Right cardiac atrium (tissue), 5 donors: ENCODE measurements around the gene EFCAB14. TPM values are rescaled to one million over a fixed set of nuclear protein-coding genes. Genes with fewer than 3 reads are reported as not detected.
A peak's percentile ranks its signal among the peaks of the same experiment; 100 is the strongest.
"Not testable (repeated sequence)": the region's sequence is repeated elsewhere in the genome, so short reads cannot be mapped to it uniquely, and the experiment has no call there.

Source experiments
- ATAC-seq, 2 donors: fragments of 200-7000 bp; cut with Tn5 transposase; one replicate each; pipeline versions ENCODE4 v1.8.0 to v1.9.1; 2020; ENCODE audit warnings: moderate library complexity in 2 of 2, mild to moderate bottlenecking in 1 of 2
- DNase-seq, 3 donors: peaks; one replicate each; pipeline ENCODE4 v3.0.0-alpha.2; 2020
- H3K27ac ChIP-seq: one replicate; pipeline ENCODE4 v1.5.1; 2013; ENCODE audit warnings: mild to moderate bottlenecking, low read length, control low read depth, moderate library complexity
- H3K27me3 ChIP-seq: one replicate; pipeline ENCODE4 v1.6.1; 2013; ENCODE audit not compliant: control insufficient read depth, insufficient read depth
- H3K4me1 ChIP-seq: one replicate; pipeline ENCODE4 v1.6.1; 2013; ENCODE audit warnings: low read length; ENCODE audit not compliant: control insufficient read depth, insufficient read depth
- H3K4me3 ChIP-seq: one replicate; pipeline ENCODE4 v1.5.1; 2013; ENCODE audit warnings: low read length, control low read depth
- H3K9me3 ChIP-seq: one replicate; pipeline ENCODE4 v1.6.1; 2013; ENCODE audit warnings: low read length; ENCODE audit not compliant: control insufficient read depth
- WGBS: extraction: QIAGEN DNeasy Blood & Tissue Kit; methylation state at CpG from one replicate; pipeline ENCODE4 v1.1.7; 2013; 5-methylcytosine and 5-hydroxymethylcytosine counted together
- intact Hi-C, 4 donors: fragments of 100-400 bp; cut with DNase I; formaldehyde crosslinking; loops; one replicate each; pipeline versions ENCODE4 v1.11.0 to v1.14.0; 2022 to 2023
- polyA plus RNA-seq: library from polyadenylated mRNA; stranded (reverse); fragments of 200-250 nt; gene quantifications from one replicate; pipeline ENCODE4 v1.2.3, GENCODE V29; 2013
- total RNA-seq, 4 donors: library from RNA; stranded (reverse); fragmentation: NEBNext Ultra II Directional; extraction: Animal tissue kit (Norgen Biotek cat#: 25700); gene quantifications; one replicate each; pipeline ENCODE4 v1.2.1, GENCODE V29; 2021
- donor health status: healthy with polysubstance abuse.
- donor health status: DM: no; HTN: yes; CAD: no.
- donor health status: DM: no; HTN: no; CAD: no.
- donor health status: DM: no; HTN: yes; CAD: no; lungs with severe emphysema.
- donor health status: DM: yes; HTN: yes; CAD: no.

EFCAB14 gene
- total and polyA plus RNA-seq, 5 donors = 21.3 to 78.3 (median 73.0) TPM

DNA sequence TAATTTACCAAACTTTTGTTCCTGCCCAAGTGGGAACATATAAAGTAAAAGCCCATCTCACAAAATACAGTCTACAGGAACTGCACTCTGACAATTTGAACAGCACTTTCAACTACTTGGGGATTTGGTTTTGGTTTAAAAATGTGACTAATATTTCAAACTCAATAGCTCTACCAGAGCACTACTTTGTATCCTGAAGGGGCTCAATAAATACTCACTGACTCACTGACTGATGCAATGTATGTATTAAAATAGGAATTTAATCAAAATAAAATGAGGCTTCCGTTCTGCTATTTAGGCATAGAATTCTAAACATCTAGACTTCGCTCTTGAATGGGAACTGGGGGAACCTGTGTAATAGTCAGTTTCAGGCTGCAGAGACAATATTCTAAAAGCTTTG lies 21.9 kb downstream of the EFCAB14 start:
- Histone ChIP-seq H3K4me1 (peaks cover 2% of the 10 kb centered on the region), H3K27ac (no peak overlapping the region), H3K4me3 (no peak overlapping the region), H3K27me3 (no peaks in the 10 kb centered on the region), H3K9me3 (no peaks in the 10 kb centered on the region)
- intact Hi-C loops = no loop called here
- WGBS = 94% methylated on average over 2 of the region's 2 CpGs
- ATAC-seq (no peak), DNase-seq (no peak)

GRCh38 chr1:46694676-46695075 lies 24.2 kb downstream of the EFCAB14 start:
- H3K4me1 ChIP-seq, H3K4me3 ChIP-seq, H3K27ac ChIP-seq, intact Hi-C loops, DNase-seq, H3K27me3 ChIP-seq, ATAC-seq, H3K9me3 ChIP-seq: not testable (repeated sequence)
- WGBS = 96% methylated on average over 4 of the region's 4 CpGs

DNA sequence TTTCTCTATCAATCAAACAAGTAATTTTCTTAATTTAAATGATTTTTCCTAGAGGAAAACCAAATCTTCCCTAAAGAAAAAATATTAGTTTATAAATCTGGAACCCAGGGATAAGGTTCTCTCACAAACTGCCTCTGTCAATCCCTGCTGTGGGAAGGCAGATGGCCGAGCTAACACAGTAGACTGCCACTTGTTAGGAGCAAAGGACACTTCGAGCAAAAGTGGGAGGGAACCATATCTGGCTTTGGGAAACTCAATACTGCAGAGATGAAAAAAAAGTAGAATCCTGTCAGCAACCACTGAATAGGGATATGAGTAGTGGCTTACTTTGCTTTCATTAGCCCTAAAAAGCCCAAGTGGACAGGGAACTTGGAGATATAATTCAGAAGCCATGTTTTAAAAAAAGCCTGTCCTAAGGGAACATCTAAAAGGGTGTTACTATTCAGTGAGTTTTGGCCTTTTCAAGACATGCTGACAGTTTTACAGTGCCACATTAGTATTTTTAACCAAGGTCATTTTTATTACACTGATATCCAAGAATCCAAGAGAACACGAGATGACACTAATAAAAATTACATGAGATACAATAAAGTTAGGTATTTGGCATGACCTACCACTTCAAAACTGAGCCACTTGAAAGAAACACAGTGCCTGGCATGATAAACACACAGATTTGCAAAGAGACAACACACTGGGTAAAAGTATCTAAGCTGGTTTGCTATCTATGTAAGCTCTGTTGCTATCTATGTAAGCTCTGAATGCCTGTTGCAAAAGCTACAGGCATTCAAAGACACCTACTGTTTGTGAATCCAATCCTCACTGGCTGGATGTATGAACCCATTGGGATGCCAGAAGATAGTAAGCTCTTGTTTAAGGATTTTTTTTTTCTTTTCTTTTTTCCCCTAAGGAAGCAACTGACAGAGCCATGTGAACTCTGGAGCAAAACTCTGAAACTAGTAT lies 25.8 kb downstream of the EFCAB14 start:
- Histone ChIP-seq H3K9me3 (no peaks in the 10 kb centered on the region), H3K4me3 (no peak overlapping the region), H3K4me1 (peaks cover 4% of the 10 kb centered on the region), H3K27me3 (no peaks in the 10 kb centered on the region), H3K27ac (peak overlapping the region; percentile 72)
- intact Hi-C loops = no loop called here
- ATAC-seq (peak; percentile 48 to 63), DNase-seq (no peak)
- 48% methylated on average over 3 of the region's 3 CpGs for WGBS

GRCh38 chr1:46691997-46692790 lies 26.7 kb downstream of the EFCAB14 start:
- H3K27ac ChIP-seq = no peak overlapping the region
- no peaks in the 10 kb centered on the region for H3K27me3 ChIP-seq
- intact Hi-C loops = no loop called here
- ATAC-seq (peak; percentile 28 to 44), DNase-seq (peak; percentile 30 to 80 (median 60))
- no peaks in the 10 kb centered on the region for H3K9me3 ChIP-seq
- H3K4me1 ChIP-seq = peaks cover 6% of the 10 kb centered on the region
- 55% methylated on average over 6 of the region's 6 CpGs for WGBS
- H3K4me3 ChIP-seq = no peak overlapping the region

DNA sequence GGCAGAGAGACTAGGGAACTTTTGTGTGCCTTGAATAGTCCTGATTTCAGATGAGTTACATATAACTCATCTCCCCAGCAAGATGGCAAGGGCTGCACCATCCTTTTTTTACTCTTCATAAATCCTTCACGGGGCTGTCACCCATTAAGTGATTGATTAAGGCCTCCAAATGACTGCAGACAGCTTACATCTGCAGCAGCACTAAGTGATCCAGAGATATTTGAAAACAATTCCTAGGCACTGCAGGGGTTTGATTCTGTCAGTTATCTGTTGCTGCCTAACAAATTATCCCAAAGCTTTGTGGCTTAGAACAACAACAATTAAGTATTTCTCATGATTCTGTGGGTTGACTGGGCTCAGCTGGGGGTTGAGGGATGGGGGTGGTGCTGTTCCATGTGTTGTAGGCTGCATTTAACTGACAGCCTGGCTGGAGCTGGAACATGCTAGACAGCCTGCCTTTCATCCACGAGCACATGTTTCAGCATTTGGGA lies 27.9 kb downstream of the EFCAB14 start:
- no peaks in the 10 kb centered on the region for H3K27me3 ChIP-seq
- WGBS = 84% methylated on average over 2 of the region's 2 CpGs
- DNase-seq (no peak), ATAC-seq (no peak)
- no peaks in the 10 kb centered on the region for H3K9me3 ChIP-seq
- H3K4me1 ChIP-seq = peaks cover 6% of the 10 kb centered on the region
- no peak overlapping the region for H3K27ac ChIP-seq
- intact Hi-C loops = no loop called here
- H3K4me3 ChIP-seq = no peak overlapping the region

DNA sequence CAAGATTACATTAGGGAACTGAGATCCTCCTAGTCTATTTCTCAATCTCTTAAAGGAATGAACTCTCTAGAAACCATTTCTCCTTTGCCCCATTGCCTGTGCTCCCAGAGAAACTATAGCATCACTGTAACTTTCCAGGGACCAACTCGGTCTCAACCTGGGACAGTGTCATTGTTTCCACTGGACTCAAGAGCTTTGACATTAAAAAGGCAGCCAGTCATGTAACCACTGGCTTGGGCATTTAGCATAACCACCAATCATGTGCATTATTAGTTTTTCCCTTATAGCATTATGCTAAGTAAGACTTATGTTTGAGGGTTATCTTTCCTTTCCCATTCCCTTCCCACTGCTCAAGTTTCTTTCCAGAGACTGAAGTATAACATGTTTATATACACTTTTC lies 29.0 kb downstream of the EFCAB14 start:
- Histone ChIP-seq H3K9me3 (no peaks in the 10 kb centered on the region), H3K27me3 (no peaks in the 10 kb centered on the region), H3K27ac (no peak overlapping the region), H3K4me1 (peaks cover 6% of the 10 kb centered on the region), H3K4me3 (no peak overlapping the region)
- 88% methylated on average over 1 of the region's 1 CpG for WGBS
- no peak for DNase-seq
- ATAC-seq = no peak
- intact Hi-C loops = no loop called here

DNA sequence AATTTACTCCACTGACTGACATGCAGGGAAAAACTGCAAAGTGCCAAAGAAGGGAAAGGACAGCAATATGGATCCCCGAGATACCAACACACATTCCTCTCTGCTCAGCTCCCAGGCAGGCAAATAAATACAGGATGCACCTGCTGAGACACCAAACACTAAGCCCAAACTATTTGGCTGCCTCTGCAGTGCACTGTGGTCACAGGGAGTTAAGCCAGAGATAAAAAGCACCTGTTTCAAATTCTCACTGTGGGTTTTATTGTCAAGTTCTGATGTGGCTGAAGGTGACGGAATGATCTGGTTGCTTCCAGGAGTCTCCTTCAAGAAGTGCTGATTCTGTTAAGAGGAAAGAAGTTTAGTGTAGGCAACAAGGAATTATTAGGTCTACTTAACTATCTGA lies 29.6 kb downstream of the EFCAB14 start:
- Histone ChIP-seq H3K27me3 (no peaks in the 10 kb centered on the region), H3K4me1 (peaks cover 6% of the 10 kb centered on the region), H3K4me3 (no peak overlapping the region), H3K27ac (no peak overlapping the region), H3K9me3 (no peaks in the 10 kb centered on the region)
- no peak for DNase-seq
- no peak for ATAC-seq
- intact Hi-C loops = no loop called here
- 71% methylated on average over 2 of the region's 2 CpGs for WGBS

DNA sequence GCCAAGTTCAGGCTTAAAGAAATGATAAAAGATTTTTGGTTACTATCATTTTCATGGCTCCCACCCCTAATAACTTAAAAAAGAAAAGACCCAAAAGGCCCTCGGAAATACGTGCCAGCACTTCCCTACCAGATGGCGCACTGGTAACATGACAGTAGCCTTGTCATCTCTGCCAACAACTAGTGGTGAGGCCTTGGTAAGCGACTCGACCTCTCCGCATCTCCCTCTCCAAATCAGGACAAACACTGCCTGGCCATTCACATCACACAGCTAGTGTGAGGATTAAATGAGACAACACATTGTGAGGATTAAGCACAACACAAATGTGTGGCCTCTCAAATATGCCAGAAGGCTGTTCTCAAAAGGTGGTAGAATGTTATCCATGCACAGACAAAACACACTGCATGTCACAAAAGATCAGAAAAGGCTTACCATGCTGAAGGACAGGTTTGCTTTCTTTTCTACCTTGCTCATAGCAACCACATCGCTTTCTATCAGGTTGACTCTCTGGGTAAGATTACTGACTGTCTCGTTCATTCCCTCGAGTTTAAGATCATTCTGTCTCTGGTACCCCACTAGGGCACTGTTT lies 30.9 kb downstream of the EFCAB14 start:
- Histone ChIP-seq H3K27ac (no peak overlapping the region), H3K4me1 (peaks cover 6% of the 10 kb centered on the region), H3K9me3 (no peaks in the 10 kb centered on the region), H3K27me3 (no peaks in the 10 kb centered on the region), H3K4me3 (no peak overlapping the region)
- no peak for DNase-seq
- intact Hi-C loops = no loop called here
- WGBS = 83% methylated on average over 9 of the region's 9 CpGs
- ATAC-seq = no peak

DNA sequence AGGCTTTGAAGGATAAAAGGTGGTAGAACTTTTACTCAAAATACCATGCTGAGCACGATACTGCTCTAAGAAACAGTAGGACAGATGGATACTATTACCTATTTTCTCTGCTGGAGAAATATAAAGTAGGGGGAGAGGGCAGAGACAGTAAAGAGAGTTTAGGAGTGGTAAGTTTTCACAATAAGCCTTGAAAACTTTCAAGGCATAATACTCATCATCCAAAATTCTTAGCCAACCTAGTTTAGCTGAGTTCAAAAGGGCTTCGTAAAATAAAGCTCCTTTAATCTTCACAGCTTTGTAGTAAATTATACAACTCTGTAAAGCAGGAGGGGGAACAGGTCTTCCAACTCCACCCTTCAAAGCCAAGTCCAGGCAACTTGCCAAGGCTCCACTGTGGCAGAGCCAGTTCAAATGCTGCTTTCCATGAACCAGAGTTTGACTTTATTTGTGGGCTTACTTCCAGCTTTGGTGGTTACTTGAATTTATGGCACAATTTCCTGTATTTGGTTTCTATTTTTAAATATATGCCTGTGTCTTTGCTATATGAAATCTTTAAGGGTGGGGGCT lies 31.7 kb downstream of the EFCAB14 start:
- no peaks in the 10 kb centered on the region for H3K27me3 ChIP-seq
- H3K4me1 ChIP-seq = peaks cover 5% of the 10 kb centered on the region
- H3K9me3 ChIP-seq = no peaks in the 10 kb centered on the region
- ATAC-seq (peak; percentile 64 to 77), DNase-seq (peak; percentile 82 to 90 (median 86))
- WGBS = 63% methylated on average over 2 of the region's 2 CpGs
- no peak overlapping the region for H3K4me3 ChIP-seq
- no peak overlapping the region for H3K27ac ChIP-seq
- intact Hi-C loops = no loop called here

- Histone ChIP-seq H3K9me3 (no peaks in the 10 kb centered on the region), H3K27ac (no peak overlapping the region), H3K4me3 (no peak overlapping the region), H3K27me3 (no peaks in the 10 kb centered on the region), H3K4me1 (peaks cover 4% of the 10 kb centered on the region)
- intact Hi-C loops = no loop called here
- WGBS = 41% methylated on average over 1 of the region's 1 CpG
- DNase-seq = no peak
- peak in 1 of 2 donors; percentile 34 for ATAC-seq
These were observed 32.7 kb downstream of the EFCAB14 start for GRCh38 chr1:46686255-46686654.
